ENCODE results near the gene CLCN5.

DNA sequence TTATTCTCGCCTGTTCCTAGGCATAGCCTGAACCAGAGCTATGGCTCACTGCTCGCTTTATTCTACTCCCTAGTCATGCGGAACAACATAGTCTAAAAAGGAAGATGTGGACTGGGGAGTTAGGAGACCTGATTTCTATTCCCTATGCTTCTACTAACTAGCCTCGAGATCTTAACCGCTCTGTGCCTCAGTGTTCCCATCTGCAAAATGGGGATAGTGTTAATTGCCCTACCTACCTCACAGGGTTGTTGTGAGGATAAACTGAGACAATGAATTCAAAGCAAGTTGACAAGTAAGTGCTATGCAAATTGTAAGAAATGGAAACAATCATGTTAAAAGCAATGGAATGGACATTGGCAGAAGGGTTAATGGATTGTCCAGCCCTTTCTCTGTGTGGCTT, 176.4 kb downstream of the CLCN5 start:
- TF ChIP-seq, protein P1, sequence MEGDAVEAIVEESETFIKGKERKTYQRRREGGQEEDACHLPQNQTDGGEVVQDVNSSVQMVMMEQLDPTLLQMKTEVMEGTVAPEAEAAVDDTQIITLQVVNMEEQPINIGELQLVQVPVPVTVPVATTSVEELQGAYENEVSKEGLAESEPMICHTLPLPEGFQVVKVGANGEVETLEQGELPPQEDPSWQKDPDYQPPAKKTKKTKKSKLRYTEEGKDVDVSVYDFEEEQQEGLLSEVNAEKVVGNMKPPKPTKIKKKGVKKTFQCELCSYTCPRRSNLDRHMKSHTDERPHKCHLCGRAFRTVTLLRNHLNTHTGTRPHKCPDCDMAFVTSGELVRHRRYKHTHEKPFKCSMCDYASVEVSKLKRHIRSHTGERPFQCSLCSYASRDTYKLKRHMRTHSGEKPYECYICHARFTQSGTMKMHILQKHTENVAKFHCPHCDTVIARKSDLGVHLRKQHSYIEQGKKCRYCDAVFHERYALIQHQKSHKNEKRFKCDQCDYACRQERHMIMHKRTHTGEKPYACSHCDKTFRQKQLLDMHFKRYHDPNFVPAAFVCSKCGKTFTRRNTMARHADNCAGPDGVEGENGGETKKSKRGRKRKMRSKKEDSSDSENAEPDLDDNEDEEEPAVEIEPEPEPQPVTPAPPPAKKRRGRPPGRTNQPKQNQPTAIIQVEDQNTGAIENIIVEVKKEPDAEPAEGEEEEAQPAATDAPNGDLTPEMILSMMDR (IDR thresholded peaks at IDR 0.05; ENCODE audit: poor library complexity), result no peak
- no peak for TF ChIP-seq EZH2phosphoT487 (IDR thresholded peaks at IDR 0.05; ENCODE audit: low read depth, severe bottlenecking, unreplicated experiment)
- no peak for TF ChIP-seq EZH2 (IDR thresholded peaks at IDR 0.05; ENCODE audit: borderline replicate concordance)
